ENCODE data around the gene MVP.

DNA sequence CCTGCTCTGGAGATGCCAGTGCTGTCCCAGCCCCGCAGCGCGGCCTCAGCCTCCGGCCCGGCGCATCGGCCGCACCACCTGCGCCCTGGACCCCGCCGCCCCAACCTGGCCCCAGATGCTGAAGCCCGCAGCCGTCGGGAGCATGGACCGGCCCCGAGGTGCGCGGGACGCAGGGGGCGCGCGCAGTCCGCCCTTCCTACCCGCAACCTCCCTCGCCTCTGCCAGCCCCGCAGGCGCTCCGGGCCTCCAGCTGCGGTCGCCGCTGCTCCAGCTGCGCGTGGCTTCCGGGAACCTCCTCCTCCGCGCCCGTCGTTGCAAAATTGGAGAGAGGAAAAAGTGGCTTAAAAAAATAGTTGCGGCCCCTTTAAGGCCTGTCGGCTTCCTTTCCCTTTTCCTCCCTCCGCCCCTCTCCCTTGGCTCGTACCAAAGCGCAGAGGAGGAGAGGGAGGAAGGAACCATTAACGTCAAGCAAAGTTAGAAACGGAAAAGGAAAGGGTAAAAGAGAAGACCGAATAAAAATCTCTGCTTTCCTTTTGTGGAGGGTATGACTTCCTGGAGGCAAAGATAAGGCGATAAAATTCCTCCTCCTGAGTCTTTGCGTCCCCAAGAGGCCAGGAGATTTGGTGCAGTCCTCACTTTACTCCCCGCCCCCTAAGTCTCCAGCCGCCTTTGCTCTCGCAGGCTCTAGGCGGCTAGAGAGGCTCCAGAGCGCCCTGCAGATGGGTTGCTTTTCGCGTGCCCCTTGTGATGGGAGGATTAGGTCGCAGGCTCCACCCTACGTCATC, 42.8 kb downstream of the MVP start, which contains the start of gene CDIPT:
- TF ChIP-seq, protein P1, sequence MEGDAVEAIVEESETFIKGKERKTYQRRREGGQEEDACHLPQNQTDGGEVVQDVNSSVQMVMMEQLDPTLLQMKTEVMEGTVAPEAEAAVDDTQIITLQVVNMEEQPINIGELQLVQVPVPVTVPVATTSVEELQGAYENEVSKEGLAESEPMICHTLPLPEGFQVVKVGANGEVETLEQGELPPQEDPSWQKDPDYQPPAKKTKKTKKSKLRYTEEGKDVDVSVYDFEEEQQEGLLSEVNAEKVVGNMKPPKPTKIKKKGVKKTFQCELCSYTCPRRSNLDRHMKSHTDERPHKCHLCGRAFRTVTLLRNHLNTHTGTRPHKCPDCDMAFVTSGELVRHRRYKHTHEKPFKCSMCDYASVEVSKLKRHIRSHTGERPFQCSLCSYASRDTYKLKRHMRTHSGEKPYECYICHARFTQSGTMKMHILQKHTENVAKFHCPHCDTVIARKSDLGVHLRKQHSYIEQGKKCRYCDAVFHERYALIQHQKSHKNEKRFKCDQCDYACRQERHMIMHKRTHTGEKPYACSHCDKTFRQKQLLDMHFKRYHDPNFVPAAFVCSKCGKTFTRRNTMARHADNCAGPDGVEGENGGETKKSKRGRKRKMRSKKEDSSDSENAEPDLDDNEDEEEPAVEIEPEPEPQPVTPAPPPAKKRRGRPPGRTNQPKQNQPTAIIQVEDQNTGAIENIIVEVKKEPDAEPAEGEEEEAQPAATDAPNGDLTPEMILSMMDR (IDR thresholded peaks at IDR 0.05; ENCODE audit: poor library complexity), result peak; percentile 82
- TF ChIP-seq EZH2 (IDR thresholded peaks at IDR 0.05; ENCODE audit: borderline replicate concordance), result no peak
